GOT3 (cell line): ENCODE results near the gene TMEM132D.
"Not testable (repeated sequence)": the region's sequence is repeated elsewhere in the genome, so short reads cannot be mapped to it uniquely, and the experiment has no call there.

Experiments used
- DNase-seq: peaks from one replicate; lab custom pipeline; 2025; ENCODE audit warnings: mixed read lengths; lab: John Stamatoyannopoulos, UW

TMEM132D gene

DNA sequence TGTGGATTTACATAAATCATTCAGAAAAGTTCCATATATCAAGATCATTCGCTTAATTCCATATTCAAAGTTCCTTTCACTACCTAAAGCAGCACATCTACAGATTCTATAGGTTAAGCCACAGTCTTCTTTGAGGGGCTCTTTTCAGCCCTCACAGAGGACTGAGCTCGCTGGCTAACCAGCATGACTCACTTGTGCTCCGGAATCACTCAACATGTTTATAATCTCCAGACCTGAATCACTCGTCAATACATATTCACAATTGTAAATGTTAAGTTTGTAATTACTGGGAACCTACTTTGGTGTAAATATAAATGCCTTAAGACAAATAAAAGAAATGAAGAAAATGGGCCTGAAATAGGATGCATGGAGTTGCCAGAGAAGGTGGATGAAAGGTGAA lies 315.7 kb downstream of the TMEM132D start:
- no peak for DNase-seq

DNA sequence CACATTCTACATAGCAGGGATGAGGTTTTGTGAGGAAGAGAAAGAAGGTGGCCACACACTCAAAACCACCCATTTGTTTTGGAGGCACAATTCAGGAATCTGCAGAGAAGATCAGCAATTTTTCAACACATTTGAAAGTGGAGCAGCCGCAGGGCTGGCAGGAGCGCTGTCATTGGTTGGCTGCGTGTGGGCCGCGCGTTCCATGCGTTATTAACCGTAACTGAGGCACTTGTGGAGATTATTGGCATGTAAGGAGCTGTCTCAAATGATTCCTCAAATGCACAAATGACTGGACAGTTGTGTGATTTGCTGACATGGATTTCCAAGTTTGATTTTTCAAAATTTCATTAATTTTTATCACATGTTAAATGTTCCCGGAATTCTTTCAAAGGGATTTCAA lies 318.5 kb downstream of the TMEM132D start:
- DNase-seq, result no peak

DNA sequence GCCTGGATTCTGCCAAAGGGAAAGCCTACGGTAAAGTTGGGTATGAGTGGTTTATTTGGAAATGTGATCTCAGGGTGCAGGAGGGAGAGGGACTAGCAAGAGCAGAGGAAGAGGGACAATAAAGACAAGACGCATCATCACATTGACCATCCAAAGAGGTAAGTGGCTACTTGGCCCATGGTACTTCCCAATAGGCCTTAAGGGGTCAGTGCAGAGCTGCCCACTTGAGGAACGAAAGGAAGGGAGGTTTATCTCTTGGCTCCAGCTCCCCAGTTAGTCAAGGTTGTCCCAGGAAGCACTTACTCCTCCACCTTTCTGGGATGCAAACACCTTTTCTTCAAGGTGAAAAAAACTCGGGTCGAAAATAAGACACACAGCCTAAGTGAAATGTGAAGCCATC lies 323.9 kb downstream of the TMEM132D start:
- DNase-seq, result no peak

DNA sequence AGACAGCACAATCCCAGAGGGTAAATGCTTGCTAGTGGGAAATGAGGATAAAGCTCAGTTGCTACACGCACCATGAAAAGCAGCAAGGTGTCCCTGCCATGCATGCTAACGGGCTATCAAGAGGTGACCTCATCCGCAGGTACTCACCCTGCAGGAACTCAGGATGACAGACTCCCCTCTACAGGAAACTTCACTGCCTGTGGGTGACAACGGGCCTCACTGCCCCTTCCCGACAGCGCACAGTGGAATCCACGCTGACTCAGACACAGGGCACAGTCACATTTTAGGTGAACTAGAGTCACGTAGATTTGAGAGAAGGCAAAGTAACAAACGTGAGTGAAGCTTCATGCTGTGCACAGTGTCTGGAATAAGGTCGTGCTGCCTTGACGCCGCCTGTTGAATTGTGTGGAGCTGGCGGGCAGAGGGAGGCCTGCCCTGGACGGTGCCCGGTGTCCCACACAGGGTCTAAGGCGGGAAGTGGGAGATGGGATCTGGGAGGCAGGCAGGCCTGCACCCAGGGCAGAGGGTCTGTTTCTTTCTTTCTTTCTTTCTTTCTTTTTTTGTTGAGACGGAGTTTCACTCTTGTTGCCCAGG lies 331.8 kb downstream of the TMEM132D start:
- no peak for DNase-seq

DNA sequence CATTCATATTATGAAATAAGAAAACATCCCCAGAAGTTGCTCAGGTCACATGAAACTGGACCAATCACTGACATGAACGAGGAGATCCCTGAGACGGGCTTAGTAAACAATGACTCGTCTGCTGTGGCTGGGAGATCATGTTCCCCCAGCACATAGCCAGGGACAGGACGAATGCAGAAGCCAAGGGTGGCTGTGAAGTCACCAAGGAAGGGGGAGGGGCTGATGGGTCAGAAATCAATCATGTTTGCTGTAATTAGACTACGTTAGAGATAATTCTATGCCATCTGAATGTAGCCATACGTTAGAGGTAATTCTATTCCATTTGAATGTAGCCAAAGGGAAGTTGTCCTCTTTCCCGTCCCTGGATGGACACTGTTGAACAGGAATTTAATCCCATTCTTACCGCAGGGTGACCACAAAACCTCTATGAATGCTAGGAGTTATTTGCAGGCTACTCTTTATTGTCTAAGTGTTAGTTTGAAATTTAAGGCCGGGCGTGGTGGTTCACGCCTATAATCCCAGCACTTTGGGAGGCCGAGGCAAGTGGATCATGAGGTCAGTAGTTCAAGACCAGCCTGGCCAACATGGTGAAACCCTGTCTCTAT lies 332.9 kb downstream of the TMEM132D start:
- no peak for DNase-seq

DNA sequence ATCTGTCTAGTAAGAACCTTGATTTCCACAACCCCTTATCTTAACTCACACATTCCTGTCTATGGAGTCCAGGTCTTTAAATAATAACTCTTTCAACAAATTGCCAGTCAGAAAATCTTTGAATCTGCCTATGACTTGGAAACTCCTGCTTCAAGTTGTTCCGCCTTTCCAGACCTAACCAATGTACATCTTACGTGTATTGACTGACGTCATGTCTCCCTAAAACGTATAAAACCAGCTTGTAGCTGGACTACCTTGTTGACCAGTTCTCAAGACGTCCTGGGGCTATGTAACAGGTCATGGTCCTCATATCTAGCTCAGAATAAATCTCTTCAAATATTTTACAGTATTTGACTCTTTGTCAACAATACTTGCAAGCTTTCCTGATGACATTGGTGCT lies 337.0 kb downstream of the TMEM132D start:
- no peak for DNase-seq

DNA sequence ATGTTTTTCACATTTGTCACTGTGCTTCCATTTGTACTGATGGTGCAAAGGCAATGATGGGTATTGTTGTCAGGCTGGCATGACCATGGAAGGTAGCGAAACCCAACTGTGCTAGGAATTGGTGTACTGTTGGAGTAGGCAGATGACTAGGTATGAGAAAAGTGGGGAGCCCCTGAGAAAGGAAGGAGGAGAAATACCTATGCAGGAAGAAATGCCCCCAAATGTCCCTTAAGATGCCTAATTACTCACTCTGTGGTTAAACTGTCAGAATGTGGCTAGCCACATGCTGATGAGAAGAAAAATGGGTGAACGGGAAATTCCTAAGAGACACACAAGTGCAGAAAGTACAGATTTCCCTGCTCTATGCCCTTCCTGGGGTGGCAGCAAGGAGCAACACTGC lies 339.1 kb downstream of the TMEM132D start:
- no peak for DNase-seq

DNA sequence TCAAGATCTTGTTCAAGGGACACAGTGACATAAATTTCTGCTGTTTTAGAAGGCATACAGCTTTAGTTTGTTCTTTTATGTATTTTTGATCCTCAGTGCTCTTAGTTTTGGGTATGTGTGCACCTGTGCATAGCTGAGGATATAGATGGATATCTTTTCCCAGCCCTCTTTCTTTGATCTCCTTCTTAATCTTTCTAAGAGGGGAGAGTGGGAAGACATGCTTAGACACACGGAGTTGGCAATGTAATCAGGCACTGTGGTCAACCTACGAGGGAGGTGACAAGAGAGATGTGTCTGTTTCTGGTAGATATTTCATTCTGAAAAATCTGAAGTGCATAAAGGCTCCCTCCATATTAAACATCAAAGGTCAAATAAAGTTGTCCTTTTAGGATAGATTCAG lies 340.6 kb downstream of the TMEM132D start:
- DNase-seq, result no peak

DNA sequence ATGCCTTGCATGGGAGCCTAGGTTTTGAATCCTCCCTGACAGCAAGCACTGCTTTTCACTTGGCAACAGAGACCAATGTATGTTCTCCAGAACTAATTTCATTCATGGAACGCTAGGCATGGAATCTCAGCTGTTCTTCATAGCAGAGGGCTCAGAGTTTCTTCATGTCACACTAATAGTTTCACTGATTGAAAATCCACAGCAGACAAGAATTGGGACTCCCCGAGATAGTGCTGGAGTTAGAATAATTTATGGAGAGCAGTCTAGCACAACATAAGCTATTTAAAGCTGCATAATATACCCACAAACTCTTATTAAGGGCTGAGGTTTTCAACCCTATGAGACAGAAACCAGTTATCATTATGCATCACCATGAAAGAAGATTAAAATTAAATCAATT lies 342.5 kb downstream of the TMEM132D start:
- no peak for DNase-seq

DNA sequence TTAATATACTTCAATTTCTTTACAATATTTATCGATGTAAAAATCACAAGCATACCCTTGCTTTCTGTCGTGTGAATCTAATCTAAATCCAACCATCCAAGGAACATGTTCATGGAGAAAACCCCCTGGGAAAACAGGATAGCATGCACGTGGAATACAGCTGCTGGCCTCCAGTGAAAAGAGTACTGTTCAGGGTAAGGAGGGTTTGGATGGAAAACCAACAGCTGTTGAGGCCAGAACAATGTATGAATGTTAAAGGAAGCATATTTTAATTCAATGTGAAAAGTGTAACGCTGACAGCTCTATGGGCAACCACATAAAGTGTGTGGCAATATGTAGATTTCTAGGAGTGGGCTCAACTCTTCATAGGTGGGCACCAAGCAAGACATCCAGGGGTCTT lies 344.0 kb downstream of the TMEM132D start:
- DNase-seq, result no peak

DNA sequence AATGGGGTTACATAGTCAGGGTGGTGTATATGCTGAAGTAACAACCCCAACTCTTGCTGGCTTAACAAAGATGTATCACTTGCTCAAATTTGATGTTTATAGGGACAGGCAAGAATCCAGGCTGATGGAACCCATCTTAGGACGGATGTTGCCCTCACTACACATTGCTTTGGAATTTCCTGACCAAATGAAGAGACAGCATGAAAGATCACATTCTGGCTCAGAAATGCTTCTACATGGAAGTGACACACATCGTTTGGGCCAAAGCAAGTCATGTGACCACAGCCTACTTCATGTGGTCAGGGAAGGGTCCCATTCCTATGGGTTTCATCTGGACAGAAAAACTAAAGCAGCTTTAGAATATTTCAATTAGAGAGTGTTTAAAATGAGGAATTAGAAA lies 345.8 kb downstream of the TMEM132D start:
- no peak for DNase-seq

DNA sequence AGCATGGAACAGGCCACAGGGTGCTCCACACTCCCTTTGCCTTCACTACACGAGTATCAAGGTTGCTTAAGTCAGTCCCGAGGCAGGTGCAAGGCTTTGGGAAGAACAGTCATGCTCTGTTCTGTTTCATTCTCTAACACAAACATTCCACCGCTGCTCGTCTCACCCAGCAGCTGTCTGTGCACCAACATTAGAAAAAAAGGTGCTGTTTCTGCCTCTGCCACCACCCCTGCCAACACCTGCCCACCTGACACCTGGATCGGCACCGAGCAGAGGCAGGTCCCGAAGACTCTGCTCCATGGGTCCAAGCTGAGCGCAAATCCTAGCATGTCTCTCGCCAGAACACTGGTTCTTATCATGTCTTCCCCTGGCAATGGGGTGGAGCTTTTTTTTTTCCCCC lies 347.7 kb downstream of the TMEM132D start:
- DNase-seq, result no peak

DNA sequence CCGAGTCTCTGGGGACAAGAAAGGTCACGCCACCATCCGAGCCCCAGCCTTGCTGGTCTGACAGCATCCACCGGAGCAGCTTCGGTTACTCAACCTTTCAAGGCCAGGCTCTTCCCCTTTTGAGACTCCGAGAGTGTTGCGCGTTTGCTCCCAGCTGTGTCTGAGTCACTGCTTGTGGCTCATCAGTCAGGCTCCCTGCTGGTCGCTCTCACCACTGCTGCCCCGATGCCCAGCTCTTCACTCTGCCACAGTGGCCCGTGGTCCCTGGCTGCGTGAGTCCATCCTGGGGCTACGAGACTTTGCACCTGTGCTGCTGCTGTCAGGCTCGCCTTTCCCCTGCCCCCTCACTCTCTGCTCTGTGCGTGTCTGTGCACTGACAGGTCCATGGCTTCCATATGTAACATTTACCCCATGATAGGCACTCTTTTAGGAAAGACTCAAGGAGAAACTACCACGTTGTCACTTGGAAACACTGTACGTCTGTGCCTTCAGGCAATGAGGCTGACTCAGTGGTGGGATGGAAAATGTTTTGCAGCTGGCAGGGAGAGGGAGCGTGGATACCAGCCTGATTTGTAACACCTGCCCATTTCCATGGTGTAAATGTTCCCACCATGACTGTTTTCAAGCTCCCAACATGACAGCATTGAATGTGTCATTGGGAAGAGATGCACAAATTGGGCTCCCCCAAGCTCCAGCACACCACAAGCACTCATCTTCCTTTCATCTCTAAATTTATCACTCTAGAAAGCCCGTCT lies 350.7 kb downstream of the TMEM132D start:
- no peak for DNase-seq

DNA sequence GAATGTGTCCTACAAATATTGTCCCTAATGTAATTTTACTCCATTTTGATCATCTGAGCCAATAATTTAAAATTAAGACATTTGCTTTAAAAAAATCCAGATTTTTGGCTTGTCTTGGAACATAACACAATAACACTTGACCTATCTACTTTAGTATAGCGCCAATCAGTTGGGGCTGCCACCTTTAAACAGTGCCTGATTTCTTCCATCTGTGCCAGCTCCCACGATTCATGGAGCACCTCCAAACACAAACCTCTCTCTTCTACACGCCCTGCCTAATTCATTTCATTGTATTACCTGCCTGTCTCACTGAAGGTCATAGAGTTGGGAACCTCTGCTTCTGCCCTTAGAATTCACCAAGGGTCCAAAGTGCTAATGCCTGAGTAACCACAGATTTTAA lies 352.4 kb downstream of the TMEM132D start:
- DNase-seq, result no peak

DNA sequence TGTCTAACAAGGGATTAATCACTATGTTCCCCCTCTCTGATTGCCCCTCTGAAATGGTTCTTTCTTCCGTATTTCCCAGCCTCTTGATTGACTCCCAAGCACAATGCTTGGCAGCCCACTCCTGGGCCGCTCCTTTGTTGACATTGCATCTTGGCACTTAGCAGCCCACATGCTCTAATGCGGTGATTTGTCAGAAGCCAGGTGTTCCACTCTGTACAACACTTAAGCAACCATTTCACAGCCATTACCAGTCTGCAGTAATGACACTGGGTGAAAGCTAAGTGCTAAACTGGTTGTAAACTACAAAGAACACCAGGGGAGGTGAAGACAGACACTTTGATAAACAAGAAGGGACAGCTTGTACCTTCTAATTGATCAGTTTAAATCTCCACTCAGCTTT lies 353.5 kb downstream of the TMEM132D start:
- DNase-seq, result no peak

DNA sequence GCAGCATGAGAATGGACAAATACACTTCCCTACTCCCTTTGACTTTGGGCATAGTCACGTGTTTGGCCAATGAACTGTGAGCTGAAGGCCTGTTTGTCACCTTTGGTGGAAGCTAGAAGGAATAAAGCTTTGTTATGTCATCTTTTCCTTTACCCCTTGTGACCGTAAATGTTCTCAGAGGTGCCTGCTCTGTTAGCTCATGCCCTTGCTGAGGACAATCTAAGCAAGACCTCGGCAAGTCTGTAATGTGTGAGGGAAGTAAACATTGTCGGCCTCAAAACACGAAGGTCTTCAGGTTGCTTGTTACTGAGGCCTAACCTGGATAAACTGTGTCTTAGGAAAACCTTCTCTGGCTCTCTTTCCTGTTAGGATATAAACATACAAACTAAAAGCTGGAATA lies 354.2 kb downstream of the TMEM132D start:
- no peak for DNase-seq

DNA sequence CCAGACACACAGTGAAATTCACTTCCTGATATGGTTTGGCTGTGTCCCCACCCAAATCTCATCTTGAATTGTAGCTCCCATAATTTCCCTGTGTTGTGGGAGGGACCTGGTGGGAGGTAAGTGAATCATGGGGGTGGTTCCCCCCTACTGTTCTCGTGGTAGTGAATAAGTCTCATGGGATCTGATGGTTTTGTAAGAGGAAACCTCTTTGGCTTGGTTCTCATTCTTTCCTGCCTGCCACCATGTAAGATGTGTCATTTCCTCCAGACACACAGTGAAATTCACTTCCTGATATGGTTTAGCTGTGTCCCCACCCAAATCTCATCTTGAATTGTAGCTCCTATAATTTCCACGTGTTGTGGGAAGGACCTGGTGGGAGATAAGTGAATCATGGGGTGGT lies 354.8 kb downstream of the TMEM132D start:
- not testable (repeated sequence) for DNase-seq

DNA sequence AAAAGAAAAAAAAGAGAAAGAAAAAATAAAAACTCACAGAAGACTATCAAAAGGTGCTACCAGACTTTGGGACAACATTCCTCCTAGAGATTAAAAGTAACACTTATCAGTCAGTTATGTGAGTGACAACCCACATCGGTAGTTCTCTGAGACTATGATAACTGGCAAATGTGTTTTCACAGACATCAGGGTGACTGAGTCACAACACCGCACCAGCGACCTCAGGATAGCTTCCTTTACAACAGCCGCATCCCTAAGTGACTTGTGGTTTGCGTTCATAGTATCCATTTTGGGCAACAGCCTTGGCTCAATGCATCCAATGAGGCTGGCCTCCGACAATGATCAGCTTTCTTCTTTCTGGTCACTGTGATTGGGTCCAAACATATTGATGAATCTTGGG lies 359.1 kb downstream of the TMEM132D start:
- DNase-seq, result no peak

DNA sequence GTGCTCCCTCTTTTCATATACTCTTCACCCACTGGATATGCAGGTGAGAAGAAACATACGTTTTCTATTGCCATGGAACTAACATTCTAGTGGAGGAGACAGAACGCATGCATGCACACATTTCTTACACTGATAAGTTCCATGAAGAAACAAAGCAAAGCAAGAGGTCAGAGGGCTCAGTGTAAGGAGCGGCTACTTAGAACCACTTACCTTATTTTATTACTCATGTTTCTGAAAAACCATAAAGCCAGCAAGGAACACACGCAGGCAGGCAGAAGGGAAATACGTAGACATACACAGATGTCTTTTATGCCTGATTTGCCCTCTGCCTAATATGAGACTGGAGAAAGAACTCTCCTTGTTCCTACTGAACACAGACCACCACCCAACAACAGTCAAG lies 362.9 kb downstream of the TMEM132D start:
- no peak for DNase-seq

DNA sequence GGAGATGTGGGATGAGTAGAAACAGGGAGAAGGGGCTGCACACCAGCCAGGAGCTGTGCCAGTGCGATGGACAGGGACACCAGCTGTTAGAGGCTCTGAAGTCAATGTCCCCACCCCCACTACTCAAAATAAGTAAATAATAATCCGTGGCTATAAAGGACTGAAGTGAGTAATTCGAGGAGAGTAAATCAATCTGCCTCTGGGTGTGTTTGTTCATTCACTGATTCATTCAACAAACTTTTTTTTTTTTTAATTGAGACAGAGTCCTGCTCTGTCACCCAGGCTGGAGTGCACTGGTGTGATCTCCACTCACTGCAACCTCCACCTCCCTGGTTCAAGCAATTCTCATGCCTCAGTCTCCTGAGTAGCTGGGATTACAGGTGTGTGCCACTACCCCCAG lies 363.6 kb downstream of the TMEM132D start:
- no peak for DNase-seq

DNA sequence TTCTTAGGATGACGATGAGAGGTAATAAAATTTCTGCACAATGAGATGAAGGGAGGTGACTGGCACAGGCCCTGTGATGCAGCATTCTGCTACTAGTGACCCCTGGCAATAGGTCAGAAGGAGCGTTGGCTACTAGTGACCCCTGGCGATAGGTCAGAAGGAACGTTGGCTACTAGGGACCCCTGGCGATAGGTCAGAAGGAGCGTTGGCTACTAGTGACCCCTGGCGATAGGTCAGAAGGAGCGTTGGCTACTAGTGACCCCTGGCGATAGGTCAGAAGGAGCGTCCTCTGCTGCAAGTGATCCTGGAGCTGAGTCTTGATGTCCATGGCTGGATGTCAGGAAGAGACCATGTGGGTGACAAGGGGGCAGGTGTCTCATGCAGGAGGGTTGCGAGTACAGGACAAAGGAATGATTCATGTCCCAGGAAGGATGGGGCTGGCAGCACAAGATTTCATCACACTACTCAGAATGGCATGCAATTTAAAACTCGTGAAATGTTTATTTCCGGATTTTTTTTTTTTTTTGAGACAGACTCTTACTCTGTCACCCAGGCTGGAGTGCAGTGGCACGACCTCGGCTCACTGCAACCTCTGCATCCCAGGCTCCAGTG lies 365.0 kb downstream of the TMEM132D start:
- DNase-seq, result not testable (repeated sequence)

DNA sequence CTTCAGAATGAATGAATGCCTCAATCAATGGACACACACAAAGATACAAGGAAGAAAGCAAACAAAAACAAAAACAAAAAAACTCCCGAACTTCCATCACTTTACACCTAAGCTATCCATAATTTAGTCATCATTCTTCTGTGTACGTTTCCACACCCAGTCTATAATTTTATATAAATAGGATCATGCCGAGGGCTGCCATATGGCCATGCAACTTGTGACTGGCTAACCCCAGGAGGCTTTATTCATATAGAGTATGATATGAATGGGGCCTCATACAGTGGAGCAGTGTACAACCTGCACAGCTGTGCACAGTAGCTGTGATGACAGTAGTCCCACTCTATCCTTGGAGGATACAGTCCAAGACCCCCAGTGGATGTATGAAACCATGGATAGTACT lies 365.7 kb downstream of the TMEM132D start:
- no peak for DNase-seq
